ENCODE results near the gene SLFN11.

GRCh38 chr17:35359398-35359797 lies 14.0 kb downstream of the SLFN11 start:
- no peak for TF ChIP-seq CTCF (IDR thresholded peaks at IDR 0.05; ENCODE audit: insufficient read depth, low read length, poor library complexity, severe bottlenecking)
- TF ChIP-seq EZH2phosphoT487 (conservative IDR thresholded peaks at IDR 0.05; ENCODE audit: low read length) = no peak
